ENCODE data around the gene RD3L.

RD3L gene

DNA sequence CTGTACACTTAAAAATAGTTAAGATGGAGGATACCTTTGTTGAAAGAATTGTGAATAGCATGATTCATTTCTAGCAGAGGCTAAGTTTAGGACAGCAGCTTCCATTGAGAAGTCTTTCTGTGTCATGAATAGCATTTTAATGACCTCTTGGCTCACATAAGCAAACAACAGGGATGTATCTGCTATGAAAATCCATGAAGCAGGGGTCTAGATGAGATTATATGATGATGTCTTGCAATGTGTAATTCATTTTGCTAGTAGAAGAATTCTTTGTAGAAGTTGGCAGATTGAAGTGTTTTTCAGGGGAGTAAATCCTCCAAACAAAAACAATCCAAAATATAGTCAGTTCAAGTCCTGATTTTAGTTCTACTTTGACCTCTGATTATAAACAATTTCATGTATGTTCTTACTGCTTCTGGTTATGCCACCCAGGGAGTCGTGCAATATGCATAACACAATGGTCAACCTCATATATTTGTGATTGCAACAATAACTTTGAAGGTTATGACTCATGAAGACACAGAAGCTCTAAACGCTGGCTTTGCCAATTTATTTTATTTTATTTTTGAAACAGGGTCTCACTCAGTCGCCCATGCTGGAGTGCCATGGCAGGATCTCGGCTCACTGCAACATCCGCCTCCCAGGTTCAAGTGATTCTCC is 6.9 kb upstream of the RD3L start:
- H3K9me3 ChIP-seq (ENCODE audit: control insufficient read depth, insufficient read depth, low read length) = peaks cover 3% of the 10 kb centered on the region
- no peak overlapping the region for H3K9ac ChIP-seq (ENCODE audit: low read depth, low read length)
- H3K4me1 ChIP-seq (ENCODE audit: control insufficient read depth, insufficient read depth, low read length) = no peaks in the 10 kb centered on the region

DNA sequence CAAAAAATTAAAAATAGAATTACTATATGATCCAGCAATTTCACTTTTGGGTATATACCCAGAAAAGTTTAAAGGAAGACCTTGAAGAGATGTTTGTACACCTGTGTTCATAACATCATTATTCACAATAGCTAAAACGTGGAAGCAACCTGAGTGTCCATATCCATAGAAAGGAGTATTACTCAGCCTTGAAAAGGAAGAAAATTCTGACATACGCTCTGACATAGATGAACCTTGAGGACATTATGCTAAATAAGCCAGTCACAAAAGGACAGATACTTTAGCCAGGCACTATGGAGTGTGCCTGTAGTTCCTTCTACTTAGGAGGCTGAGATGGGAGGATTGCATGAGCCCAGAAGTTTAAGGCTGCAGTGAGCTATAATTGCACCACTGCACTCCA is 6.1 kb upstream of the RD3L start:
- peaks cover 3% of the 10 kb centered on the region for H3K9me3 ChIP-seq (ENCODE audit: control insufficient read depth, insufficient read depth, low read length)
- no peak overlapping the region for H3K4me3 ChIP-seq (ENCODE audit: low read depth, low read length)
- no peaks in the 10 kb centered on the region for H3K27me3 ChIP-seq (ENCODE audit: control insufficient read depth, insufficient read depth, low read length)
- H3K9ac ChIP-seq (ENCODE audit: low read depth, low read length) = no peak overlapping the region
- no peaks in the 10 kb centered on the region for H3K4me1 ChIP-seq (ENCODE audit: control insufficient read depth, insufficient read depth, low read length)
- no peaks in the 10 kb centered on the region for H3K36me3 ChIP-seq (ENCODE audit: control insufficient read depth, insufficient read depth, low read length)

More for the DNA sequence above, 6.9 kb upstream of the RD3L start:
- H3K4me3 ChIP-seq (ENCODE audit: low read depth, low read length) = no peak overlapping the region
- no peaks in the 10 kb centered on the region for H3K36me3 ChIP-seq (ENCODE audit: control insufficient read depth, insufficient read depth, low read length)
- H3K27me3 ChIP-seq (ENCODE audit: control insufficient read depth, insufficient read depth, low read length) = no peaks in the 10 kb centered on the region

DNA sequence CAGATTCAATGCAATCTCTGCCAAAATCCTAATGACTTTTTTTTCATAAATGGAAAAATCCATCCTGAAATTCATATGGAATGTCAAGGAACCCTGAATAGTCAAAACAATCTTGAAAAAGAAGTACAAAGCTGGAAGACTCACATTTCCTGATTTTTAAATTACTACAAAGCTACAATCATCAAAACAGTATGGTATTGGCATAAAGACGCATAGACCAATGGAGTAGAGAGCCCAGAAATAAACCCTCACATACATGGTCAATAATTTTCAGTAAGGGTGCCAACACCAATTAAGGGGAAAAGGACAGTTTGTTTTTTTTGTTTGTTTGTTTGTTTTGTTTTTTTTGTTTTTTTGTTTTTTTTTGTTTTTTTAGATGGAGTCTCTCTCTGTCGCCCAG is 4.6 kb upstream of the RD3L start:
- no peak overlapping the region for H3K9ac ChIP-seq (ENCODE audit: low read depth, low read length)
- H3K4me1 ChIP-seq (ENCODE audit: control insufficient read depth, insufficient read depth, low read length) = no peaks in the 10 kb centered on the region
- no peak overlapping the region for H3K4me3 ChIP-seq (ENCODE audit: low read depth, low read length)
- H3K36me3 ChIP-seq (ENCODE audit: control insufficient read depth, insufficient read depth, low read length) = no peaks in the 10 kb centered on the region
- H3K27me3 ChIP-seq (ENCODE audit: control insufficient read depth, insufficient read depth, low read length) = no peaks in the 10 kb centered on the region
- peaks cover 3% of the 10 kb centered on the region for H3K9me3 ChIP-seq (ENCODE audit: control insufficient read depth, insufficient read depth, low read length)

DNA sequence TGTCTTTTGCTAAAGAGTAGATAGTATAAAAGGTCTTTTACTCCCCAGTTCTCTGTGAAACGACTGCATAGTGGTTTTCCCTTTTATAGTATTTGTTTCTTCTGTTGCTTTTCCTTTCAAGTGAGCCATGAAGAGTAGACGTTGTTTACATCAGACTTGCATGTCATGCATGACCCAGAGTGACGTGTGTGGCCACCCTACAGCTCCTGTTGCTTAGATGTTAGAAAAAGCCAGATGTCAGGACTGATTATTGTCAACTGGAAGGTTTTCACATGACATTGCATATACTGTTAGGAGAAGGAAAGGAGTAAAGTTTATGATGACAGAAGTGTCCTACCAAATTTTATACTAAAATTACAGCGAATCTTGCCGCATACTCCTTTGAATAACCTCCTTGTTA is 1.3 kb upstream of the RD3L start:
- Histone ChIP-seq H3K4me3 (ENCODE audit: low read depth, low read length) (no peak overlapping the region), H3K4me1 (ENCODE audit: control insufficient read depth, insufficient read depth, low read length) (no peaks in the 10 kb centered on the region), H3K27me3 (ENCODE audit: control insufficient read depth, insufficient read depth, low read length) (no peaks in the 10 kb centered on the region), H3K9ac (ENCODE audit: low read depth, low read length) (no peak overlapping the region), H3K9me3 (ENCODE audit: control insufficient read depth, insufficient read depth, low read length) (peaks cover 3% of the 10 kb centered on the region), H3K36me3 (ENCODE audit: control insufficient read depth, insufficient read depth, low read length) (no peaks in the 10 kb centered on the region)

DNA sequence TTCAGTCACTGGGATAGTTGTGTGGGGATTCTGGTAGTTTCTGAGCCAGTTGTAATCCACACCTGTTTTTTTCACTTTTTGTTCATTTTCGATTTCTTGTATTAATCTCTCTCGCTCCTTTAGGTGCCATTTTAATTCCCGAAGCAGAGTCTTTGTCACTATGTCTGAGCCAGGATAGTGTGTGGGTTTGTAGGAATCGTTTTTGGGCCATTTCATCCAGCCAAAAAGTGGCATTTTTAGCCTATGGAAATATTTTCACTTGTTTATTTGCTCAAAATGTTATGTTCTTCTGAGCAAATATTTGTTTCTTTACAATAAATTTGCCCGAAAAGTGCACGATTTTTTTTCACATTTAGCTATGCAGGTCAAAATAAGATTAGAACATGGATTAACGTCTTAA is 867 bp downstream of the RD3L start:
- Histone ChIP-seq H3K27me3 (ENCODE audit: control insufficient read depth, insufficient read depth, low read length) (no peaks in the 10 kb centered on the region), H3K4me3 (ENCODE audit: low read depth, low read length) (no peak overlapping the region), H3K9ac (ENCODE audit: low read depth, low read length) (no peak overlapping the region), H3K36me3 (ENCODE audit: control insufficient read depth, insufficient read depth, low read length) (no peaks in the 10 kb centered on the region), H3K4me1 (ENCODE audit: control insufficient read depth, insufficient read depth, low read length) (no peaks in the 10 kb centered on the region), H3K9me3 (ENCODE audit: control insufficient read depth, insufficient read depth, low read length) (no peaks in the 10 kb centered on the region)

DNA sequence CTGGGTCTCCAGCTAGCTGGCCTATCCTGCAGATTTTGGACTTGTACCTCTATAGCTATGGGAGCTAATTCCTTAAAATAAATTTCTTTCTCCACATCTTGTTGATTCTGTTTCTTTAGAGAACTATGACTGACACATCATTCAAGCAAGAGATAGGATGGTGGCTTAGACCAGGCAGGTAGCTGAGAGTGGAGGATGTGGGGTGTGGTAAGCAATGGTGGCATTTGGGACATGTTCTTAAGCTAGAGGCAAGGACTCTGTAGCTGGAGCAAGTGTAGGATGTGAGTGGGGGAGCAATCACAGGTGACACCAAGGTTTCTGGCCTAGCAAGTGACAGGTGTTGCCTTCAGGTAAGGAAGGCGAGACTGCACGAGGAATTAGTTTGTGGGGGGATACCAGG is 7.2 kb downstream of the RD3L start:
- no peak overlapping the region for H3K4me3 ChIP-seq (ENCODE audit: low read depth, low read length)
- H3K4me1 ChIP-seq (ENCODE audit: control insufficient read depth, insufficient read depth, low read length) = no peaks in the 10 kb centered on the region
- H3K9ac ChIP-seq (ENCODE audit: low read depth, low read length) = no peak overlapping the region
- H3K9me3 ChIP-seq (ENCODE audit: control insufficient read depth, insufficient read depth, low read length) = no peaks in the 10 kb centered on the region
- H3K36me3 ChIP-seq (ENCODE audit: control insufficient read depth, insufficient read depth, low read length) = no peaks in the 10 kb centered on the region
- no peaks in the 10 kb centered on the region for H3K27me3 ChIP-seq (ENCODE audit: control insufficient read depth, insufficient read depth, low read length)

DNA sequence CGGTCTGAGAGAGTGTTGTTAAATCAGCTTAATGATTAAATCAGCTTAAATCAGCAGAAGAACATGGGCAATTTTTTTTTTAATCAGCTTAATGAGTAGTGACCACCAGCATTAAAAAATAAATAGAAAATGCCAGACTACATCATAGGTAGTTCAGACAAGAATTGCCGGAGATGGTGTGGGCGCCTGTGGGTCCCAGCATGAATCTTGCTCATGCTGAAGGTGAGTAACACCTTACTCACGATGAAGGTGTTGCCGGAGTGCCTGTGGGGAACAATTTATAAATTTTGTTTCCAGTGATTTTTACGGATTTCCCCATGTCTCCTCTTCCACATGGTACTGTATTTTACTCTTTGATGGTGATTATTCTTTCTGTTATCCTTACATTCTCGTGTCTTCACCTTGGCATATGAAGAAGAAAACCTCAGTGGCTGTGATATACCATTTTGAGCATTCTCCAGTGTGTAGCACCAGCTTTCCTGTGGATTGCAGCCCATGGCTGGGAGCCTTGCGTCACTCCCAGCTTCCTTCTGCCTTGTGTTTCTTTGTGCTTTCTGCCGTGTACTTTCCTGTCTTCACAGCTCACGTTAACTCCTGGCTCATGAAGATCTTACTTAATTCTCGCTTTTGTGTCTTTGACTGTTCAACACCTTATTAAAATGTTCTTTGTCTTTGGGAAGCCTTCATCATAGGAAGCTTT is 9.4 kb downstream of the RD3L start:
- Histone ChIP-seq H3K9me3 (ENCODE audit: control insufficient read depth, insufficient read depth, low read length) (no peaks in the 10 kb centered on the region), H3K4me3 (ENCODE audit: low read depth, low read length) (no peak overlapping the region)

DNA sequence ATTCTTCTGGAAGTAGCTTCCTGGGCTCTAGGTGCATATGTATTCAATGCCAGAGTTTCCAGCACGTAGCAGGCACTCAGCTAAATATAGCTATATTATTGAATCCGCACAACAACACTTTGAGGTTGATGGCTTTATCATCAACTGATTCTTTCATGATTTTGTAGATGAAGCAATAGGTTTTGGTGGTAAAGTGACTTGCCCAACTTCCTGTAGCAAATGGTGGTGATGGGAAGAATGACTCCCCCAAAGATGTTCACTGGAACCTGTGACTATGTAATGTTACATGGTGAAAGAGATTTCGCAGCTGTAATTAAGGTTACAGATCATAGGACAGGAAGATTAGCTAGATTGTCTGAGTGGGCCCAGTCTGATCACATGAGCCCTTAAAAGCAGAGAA is 10.9 kb downstream of the RD3L start:
- Histone ChIP-seq H3K27me3 (ENCODE audit: control insufficient read depth, insufficient read depth, low read length) (no peaks in the 10 kb centered on the region), H3K4me1 (ENCODE audit: control insufficient read depth, insufficient read depth, low read length) (no peaks in the 10 kb centered on the region), H3K9me3 (ENCODE audit: control insufficient read depth, insufficient read depth, low read length) (no peaks in the 10 kb centered on the region), H3K4me3 (ENCODE audit: low read depth, low read length) (no peak overlapping the region), H3K36me3 (ENCODE audit: control insufficient read depth, insufficient read depth, low read length) (no peaks in the 10 kb centered on the region), H3K9ac (ENCODE audit: low read depth, low read length) (no peak overlapping the region)

More for the DNA sequence above, 9.4 kb downstream of the RD3L start:
- no peaks in the 10 kb centered on the region for H3K4me1 ChIP-seq (ENCODE audit: control insufficient read depth, insufficient read depth, low read length)
- no peak overlapping the region for H3K9ac ChIP-seq (ENCODE audit: low read depth, low read length)
- no peaks in the 10 kb centered on the region for H3K36me3 ChIP-seq (ENCODE audit: control insufficient read depth, insufficient read depth, low read length)
- H3K27me3 ChIP-seq (ENCODE audit: control insufficient read depth, insufficient read depth, low read length) = no peaks in the 10 kb centered on the region

DNA sequence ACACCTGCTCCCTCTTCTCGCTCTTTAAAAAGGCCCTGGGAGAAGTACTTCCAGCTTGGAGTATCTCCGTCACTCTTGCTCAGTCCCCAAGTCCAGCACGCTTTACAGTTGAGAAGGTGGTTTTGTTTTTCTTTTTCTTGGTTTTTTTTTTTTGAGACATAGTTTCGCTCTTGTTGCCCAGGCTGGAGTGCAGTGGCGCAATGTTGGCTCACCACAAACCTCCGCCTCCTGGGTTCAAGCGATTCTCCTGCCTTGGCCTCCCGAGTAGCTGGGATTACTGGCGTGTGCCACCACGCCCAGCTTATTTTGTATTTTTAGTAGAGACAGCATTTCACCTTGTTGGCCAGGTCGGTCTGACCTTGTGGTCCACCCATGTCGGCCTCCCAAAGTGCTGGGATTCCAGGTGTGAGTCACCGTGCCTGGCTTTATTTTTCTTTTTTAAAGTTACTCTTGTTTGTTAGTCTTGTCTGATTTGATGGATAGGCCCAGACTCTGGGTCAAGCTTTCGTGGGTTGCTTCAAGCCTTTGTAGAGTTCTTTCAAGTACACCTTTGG is 12.2 kb downstream of the RD3L start:
- Histone ChIP-seq H3K4me3 (ENCODE audit: low read depth, low read length) (no peak overlapping the region), H3K4me1 (ENCODE audit: control insufficient read depth, insufficient read depth, low read length) (no peaks in the 10 kb centered on the region), H3K9me3 (ENCODE audit: control insufficient read depth, insufficient read depth, low read length) (no peaks in the 10 kb centered on the region), H3K36me3 (ENCODE audit: control insufficient read depth, insufficient read depth, low read length) (no peaks in the 10 kb centered on the region), H3K27me3 (ENCODE audit: control insufficient read depth, insufficient read depth, low read length) (no peaks in the 10 kb centered on the region), H3K9ac (ENCODE audit: low read depth, low read length) (no peak overlapping the region)

DNA sequence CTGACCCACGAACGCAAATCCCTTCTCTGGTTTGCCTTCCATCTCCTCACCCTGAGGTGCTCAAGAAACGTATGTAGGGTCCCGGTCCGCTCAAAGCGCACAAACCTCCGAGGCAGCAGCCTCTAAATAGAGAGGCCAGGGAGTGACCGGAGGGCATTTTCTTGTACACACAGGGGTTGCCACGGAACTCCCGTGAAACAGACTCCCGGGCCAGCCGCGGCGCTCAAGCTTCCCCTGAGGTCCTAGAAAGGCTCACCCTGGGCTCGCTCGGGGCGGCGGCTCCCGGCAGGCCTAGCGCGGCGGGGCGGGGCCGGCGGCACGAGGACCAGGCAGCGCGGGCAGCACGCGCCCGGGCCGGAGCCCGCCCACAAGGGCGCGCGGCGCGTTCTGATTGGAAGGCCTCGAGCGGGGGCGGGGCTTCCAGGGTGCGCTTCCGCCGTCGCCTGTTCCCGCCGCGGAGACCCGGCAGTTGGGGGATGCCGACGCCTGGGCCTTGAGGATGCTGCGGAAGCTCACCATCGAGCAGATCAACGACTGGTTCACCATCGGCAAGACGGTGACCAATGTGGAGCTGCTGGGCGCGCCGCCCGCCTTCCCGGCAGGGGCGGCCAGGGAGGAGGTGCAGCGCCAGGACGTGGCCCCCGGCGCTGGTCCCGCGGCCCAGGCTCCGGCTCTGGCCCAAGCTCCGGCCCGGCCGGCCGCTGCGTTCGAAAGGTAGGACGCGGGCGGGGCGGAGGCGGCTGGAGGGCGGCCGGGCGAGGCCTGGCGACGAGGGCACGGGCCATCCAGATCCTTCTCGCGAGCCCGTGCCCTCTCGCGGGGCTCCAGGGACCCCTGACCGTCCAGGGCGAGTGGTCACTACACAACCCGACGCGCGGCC is 14.1 kb downstream of the RD3L start, which contains the start of gene TDRD9:
Gene TDRD9, plus strand, starts transcription at position 446 of the 880 bp plus-strand sequence. Its CDS starts 54 bp downstream, at position 500.
- no peaks in the 10 kb centered on the region for H3K4me1 ChIP-seq (ENCODE audit: control insufficient read depth, insufficient read depth, low read length)
- no peaks in the 10 kb centered on the region for H3K27me3 ChIP-seq (ENCODE audit: control insufficient read depth, insufficient read depth, low read length)
- no peaks in the 10 kb centered on the region for H3K36me3 ChIP-seq (ENCODE audit: control insufficient read depth, insufficient read depth, low read length)
- H3K4me3 ChIP-seq (ENCODE audit: low read depth, low read length) = no peak within 1 kb of the TSS
- H3K9me3 ChIP-seq (ENCODE audit: control insufficient read depth, insufficient read depth, low read length) = no peaks in the 10 kb centered on the region
- no peak within 1 kb of the TSS for H3K9ac ChIP-seq (ENCODE audit: low read depth, low read length)

DNA sequence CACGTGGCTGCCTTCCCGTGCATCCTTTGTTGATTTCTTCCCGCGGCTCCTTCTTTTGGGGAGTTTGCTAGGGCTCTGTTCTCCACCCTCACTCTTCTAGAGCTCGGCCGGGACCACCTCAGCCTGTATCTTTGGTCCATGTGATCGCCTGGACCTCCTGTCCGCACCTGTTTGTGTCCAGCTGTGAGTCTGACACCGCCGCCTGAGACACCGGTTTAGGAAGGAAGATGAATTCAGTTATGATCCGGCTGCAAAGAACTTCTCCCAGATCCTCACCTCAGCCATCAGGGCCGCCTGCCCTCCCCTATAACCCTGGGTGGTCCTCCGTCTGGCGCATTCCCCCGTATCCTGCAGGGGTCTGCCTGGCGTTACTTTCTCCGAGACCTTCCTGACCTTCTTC is 14.8 kb downstream of the RD3L start:
- Histone ChIP-seq H3K9ac (ENCODE audit: low read depth, low read length) (no peak overlapping the region), H3K4me1 (ENCODE audit: control insufficient read depth, insufficient read depth, low read length) (no peaks in the 10 kb centered on the region), H3K9me3 (ENCODE audit: control insufficient read depth, insufficient read depth, low read length) (no peaks in the 10 kb centered on the region), H3K4me3 (ENCODE audit: low read depth, low read length) (no peak overlapping the region), H3K36me3 (ENCODE audit: control insufficient read depth, insufficient read depth, low read length) (no peaks in the 10 kb centered on the region), H3K27me3 (ENCODE audit: control insufficient read depth, insufficient read depth, low read length) (no peaks in the 10 kb centered on the region)

Data from iPS-15b (cell line).